ENCODE data around the gene UBE3A. TPM values are rescaled to one million over a fixed set of nuclear protein-coding genes. Genes with fewer than 3 reads are reported as not detected.

The UBE3A gene
- total RNA-seq (2022; extraction: Qiagen RNA extraction): 17.3 to 27.4 TPM (median 24.6 TPM) in 5 replicates

GRCh38 chr15:25438601-25439368 is at the start of gene UBE3A:
UBE3A (minus strand) TSS chr15:25439024; CDS start chr15:25409107, 29,917 bp downstream.

